Osteoblast (primary cell): ENCODE results near the gene SEMA3A. TPM values are rescaled to one million over a fixed set of nuclear protein-coding genes. Genes with fewer than 3 reads are reported as not detected.
A peak's percentile ranks its signal among the peaks of the same experiment; 100 is the strongest.

ENCODE experiments used
- DNase-seq: peaks from one replicate; pipeline ENCODE4 v3.0.0; 2011; ENCODE audit warnings: low spot score, mixed read lengths; ENCODE audit not compliant: insufficient read length; ENCODE audit errors: missing footprints
- H2AFZ ChIP-seq: 2 replicates; pipeline ENCODE4 v1.6.0; 2011; ENCODE audit warnings: mild to moderate bottlenecking, low read length
- H3K27ac ChIP-seq: 2 replicates; pipeline ENCODE4 v1.5.1; 2011; ENCODE audit warnings: mild to moderate bottlenecking, low read depth, low read length, moderate library complexity
- H3K27me3 ChIP-seq: 2 replicates; pipeline ENCODE4 v1.6.0; 2012; ENCODE audit warnings: mild to moderate bottlenecking, control low read depth, inconsistent platforms, low read length, moderate library complexity; ENCODE audit not compliant: insufficient read depth
- H3K36me3 ChIP-seq: 2 replicates; pipeline ENCODE4 v1.5.1; 2011; ENCODE audit warnings: mild to moderate bottlenecking, low read length, control low read depth, moderate library complexity; ENCODE audit not compliant: insufficient read depth
- H3K4me1 ChIP-seq: 2 replicates; pipeline ENCODE4 v1.5.1; 2011; ENCODE audit warnings: mild to moderate bottlenecking, low read length, control low read depth, moderate library complexity; ENCODE audit not compliant: insufficient read depth
- H3K4me2 ChIP-seq: 2 replicates; pipeline ENCODE4 v1.6.0; 2011; ENCODE audit warnings: mild to moderate bottlenecking, low read length; ENCODE audit not compliant: insufficient read depth
- H3K4me3 ChIP-seq: fragments of 200-600 bp; sonication (generic); 3 replicates; pipeline ENCODE4 v1.5.1; 2012; ENCODE audit warnings: mild to moderate bottlenecking, low read length, inconsistent platforms; ENCODE audit not compliant: insufficient read depth
- H3K79me2 ChIP-seq: 2 replicates; pipeline ENCODE4 v1.6.0; 2012; ENCODE audit warnings: mild to moderate bottlenecking, low read length, control low read depth, inconsistent platforms; ENCODE audit not compliant: insufficient read depth
- H3K9me3 ChIP-seq: 2 replicates; pipeline ENCODE4 v1.5.1; 2011; ENCODE audit warnings: low read depth, low read length, control low read depth
- H4K20me1 ChIP-seq: 2 replicates; pipeline ENCODE4 v1.6.0; 2012; ENCODE audit warnings: mild to moderate bottlenecking, low read length, control low read depth; ENCODE audit not compliant: insufficient read depth
- total RNA-seq: library from RNA; depleted of rRNA; stranded (reverse); fragments of >200 nt; gene quantifications from 2 replicates; pipeline ENCODE4 v1.2.3, GENCODE V29; 2012
- TF ChIP-seq, protein P1 (sequence below): IDR thresholded peaks from 2 replicates; pipeline ENCODE4 v1.5.1; 2011; ENCODE audit warnings: mild to moderate bottlenecking, low read depth, low read length, moderate library complexity; ENCODE audit errors: extremely low read depth

Gene SEMA3A
- total RNA-seq, 1 donor = 2.5 TPM

DNA sequence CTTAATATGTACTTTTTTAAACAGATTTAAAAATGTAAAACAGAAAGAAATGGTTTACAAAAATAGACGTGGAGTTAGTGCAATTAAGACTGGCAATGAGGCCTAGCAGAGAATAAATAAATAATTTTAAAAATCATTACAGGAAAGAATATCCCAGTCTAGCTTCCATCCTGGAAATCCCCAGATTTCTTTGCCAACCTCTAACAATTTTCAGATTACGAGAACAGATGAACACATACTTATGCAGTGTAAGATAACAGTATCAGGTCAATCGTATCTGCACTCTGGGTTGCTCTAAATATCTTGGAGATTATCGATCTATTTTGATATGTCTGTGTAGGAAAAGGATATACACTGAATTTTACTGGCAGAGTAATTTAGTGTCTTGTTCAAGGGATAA, 210.5 kb downstream of the SEMA3A start:
- H3K4me1 ChIP-seq = no peaks in the 10 kb centered on the region
- no peaks in the 10 kb centered on the region for H4K20me1 ChIP-seq
- H3K4me3 ChIP-seq = no peak overlapping the region
- H3K27me3 ChIP-seq = no peaks in the 10 kb centered on the region
- no peaks in the 10 kb centered on the region for H3K36me3 ChIP-seq
- peak overlapping the region; percentile 17 for H2AFZ ChIP-seq
- TF ChIP-seq, protein P1, sequence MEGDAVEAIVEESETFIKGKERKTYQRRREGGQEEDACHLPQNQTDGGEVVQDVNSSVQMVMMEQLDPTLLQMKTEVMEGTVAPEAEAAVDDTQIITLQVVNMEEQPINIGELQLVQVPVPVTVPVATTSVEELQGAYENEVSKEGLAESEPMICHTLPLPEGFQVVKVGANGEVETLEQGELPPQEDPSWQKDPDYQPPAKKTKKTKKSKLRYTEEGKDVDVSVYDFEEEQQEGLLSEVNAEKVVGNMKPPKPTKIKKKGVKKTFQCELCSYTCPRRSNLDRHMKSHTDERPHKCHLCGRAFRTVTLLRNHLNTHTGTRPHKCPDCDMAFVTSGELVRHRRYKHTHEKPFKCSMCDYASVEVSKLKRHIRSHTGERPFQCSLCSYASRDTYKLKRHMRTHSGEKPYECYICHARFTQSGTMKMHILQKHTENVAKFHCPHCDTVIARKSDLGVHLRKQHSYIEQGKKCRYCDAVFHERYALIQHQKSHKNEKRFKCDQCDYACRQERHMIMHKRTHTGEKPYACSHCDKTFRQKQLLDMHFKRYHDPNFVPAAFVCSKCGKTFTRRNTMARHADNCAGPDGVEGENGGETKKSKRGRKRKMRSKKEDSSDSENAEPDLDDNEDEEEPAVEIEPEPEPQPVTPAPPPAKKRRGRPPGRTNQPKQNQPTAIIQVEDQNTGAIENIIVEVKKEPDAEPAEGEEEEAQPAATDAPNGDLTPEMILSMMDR = no peak
- H3K4me2 ChIP-seq = no peak overlapping the region
- H3K27ac ChIP-seq = no peak overlapping the region
- H3K79me2 ChIP-seq = no peaks in the 10 kb centered on the region
- no peak for DNase-seq
- H3K9me3 ChIP-seq = no peaks in the 10 kb centered on the region

DNA sequence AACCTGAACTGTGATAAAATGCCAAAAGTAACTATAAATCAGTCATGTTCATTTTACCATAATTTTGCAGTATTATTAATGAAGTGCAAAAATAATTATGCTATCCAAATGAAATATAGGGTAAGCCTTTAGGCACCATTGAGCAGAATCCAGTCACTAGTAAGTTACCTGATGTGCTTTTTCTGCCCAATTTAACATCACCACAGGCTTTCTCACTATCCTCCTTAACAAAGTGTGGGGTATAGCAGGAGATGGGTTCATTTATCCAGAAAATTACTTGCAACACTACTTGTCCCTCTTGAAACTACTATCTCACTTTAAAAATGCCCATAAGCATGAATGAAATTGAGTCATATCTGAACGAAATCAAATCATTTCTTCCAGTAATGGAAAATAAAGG, 211.0 kb downstream of the SEMA3A start:
- no peak overlapping the region for H3K4me3 ChIP-seq
- no peaks in the 10 kb centered on the region for H3K36me3 ChIP-seq
- no peaks in the 10 kb centered on the region for H3K9me3 ChIP-seq
- no peaks in the 10 kb centered on the region for H3K27me3 ChIP-seq
- no peak overlapping the region for H3K27ac ChIP-seq
- H3K4me2 ChIP-seq = no peak overlapping the region
- DNase-seq = no peak
- no peaks in the 10 kb centered on the region for H4K20me1 ChIP-seq
- H2AFZ ChIP-seq = no peak overlapping the region
- no peaks in the 10 kb centered on the region for H3K4me1 ChIP-seq
- no peaks in the 10 kb centered on the region for H3K79me2 ChIP-seq
- TF ChIP-seq, protein P1 = no peak

DNA sequence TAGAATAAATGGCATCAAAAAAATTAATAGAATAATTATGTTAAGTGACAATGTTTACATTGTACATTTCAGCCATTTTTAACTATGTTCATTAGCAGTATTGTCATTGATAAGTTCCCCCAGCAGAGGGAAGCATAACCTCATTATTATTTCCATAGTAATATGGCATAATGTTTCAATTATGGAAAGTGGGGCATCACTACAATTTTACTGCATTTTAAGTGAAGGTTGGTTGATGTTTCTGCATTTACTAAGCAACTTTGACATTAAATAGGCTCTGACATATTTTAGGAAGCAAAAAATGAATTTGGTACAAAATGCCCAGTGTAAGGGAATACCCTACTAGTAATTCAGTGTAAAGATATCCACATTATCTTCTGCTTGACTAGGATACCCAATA, 218.3 kb downstream of the SEMA3A start:
- no peaks in the 10 kb centered on the region for H3K79me2 ChIP-seq
- TF ChIP-seq, protein P1 = peak; percentile 59
- H3K27ac ChIP-seq = no peak overlapping the region
- H4K20me1 ChIP-seq = no peaks in the 10 kb centered on the region
- no peak overlapping the region for H3K4me2 ChIP-seq
- H2AFZ ChIP-seq = no peak overlapping the region
- H3K36me3 ChIP-seq = no peaks in the 10 kb centered on the region
- H3K9me3 ChIP-seq = no peaks in the 10 kb centered on the region
- no peak overlapping the region for H3K4me3 ChIP-seq
- peak; percentile 64 for DNase-seq
- H3K27me3 ChIP-seq = no peaks in the 10 kb centered on the region
- no peaks in the 10 kb centered on the region for H3K4me1 ChIP-seq

DNA sequence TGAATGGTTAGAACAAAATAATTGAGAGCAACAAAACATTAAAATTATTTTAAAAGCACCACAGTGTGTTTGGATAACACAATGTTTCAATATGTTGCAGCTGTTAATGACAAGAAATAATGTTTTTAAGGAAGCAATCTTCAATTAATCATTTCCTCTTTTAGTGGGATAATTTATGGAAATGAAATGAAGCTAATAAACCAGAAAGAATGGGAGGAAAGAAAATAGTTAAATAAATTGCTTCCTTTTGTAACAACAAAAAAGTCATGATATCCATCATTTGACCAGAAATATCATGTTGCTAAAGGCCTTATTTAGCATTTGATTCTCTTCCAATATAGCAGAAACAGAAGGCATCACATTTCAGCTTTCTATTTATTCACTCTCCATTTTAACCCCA, 224.5 kb downstream of the SEMA3A start:
- Histone ChIP-seq H3K9me3 (no peaks in the 10 kb centered on the region), H3K79me2 (no peaks in the 10 kb centered on the region), H3K4me3 (no peak overlapping the region), H3K4me1 (no peaks in the 10 kb centered on the region), H4K20me1 (no peaks in the 10 kb centered on the region), H3K4me2 (no peak overlapping the region), H3K27ac (no peak overlapping the region), H3K27me3 (no peaks in the 10 kb centered on the region), H2AFZ (no peak overlapping the region), H3K36me3 (no peaks in the 10 kb centered on the region)
- TF ChIP-seq, protein P1 = no peak
- no peak for DNase-seq
